ENCODE measurements around the gene GTF2F2.

The GTF2F2 gene

GRCh38 chr13:45231305-45231704 lies 111.0 kb downstream of the GTF2F2 start:
- ChIA-PET POLR2A (no interaction called here), CTCF (interaction anchor here (0.8 to 3.2 kb wide), 7 partner anchors 8 to 27 kb away, joined by 3 to 8 read pairs (median 4); no protein-coding TSS in a partner anchor)
- no peak for DNase-seq (ENCODE audit: extremely low spot score)
- TF ChIP-seq CTCF (IDR thresholded peaks at IDR 0.05; ENCODE audit: control extremely low read depth, extremely low read depth, low read depth, missing control alignments) = no peak

DNA sequence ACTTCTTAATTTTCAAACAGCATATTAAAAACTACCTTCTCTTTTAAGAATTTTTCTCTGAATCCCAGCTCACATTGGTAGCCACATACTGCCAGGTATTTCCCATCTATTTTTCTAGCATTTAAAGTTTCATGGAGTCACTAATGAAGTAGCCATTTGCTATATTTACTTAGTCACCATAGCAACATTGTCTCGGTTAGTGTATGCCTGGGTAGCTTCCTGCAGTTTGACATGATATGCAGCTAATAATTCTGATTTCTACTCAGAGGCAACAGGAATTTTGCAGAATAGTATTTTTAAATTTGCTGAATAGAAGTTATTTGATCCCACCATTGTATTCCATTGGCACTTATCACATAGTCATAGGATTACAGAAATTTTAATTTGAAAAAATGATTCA lies 111.4 kb downstream of the GTF2F2 start:
- CTCF ChIA-PET = interaction anchor here (0.8 to 3.2 kb wide), 7 partner anchors 8 to 26 kb away, joined by 3 to 8 read pairs (median 5); no protein-coding TSS in a partner anchor
- POLR2A ChIA-PET = no interaction called here
- no peak for DNase-seq (ENCODE audit: extremely low spot score)
- no peak for TF ChIP-seq CTCF (IDR thresholded peaks at IDR 0.05; ENCODE audit: control extremely low read depth, extremely low read depth, low read depth, missing control alignments)

GRCh38 chr13:45232591-45232990 lies 112.3 kb downstream of the GTF2F2 start:
- ChIA-PET POLR2A (no interaction called here), CTCF (interaction anchor here (1.3 to 3.2 kb wide), 5 partner anchors 7 to 25 kb away, joined by 3 to 8 read pairs (median 6); no protein-coding TSS in a partner anchor)
- DNase-seq (ENCODE audit: extremely low spot score) = no peak
- no peak for TF ChIP-seq CTCF (IDR thresholded peaks at IDR 0.05; ENCODE audit: control extremely low read depth, extremely low read depth, low read depth, missing control alignments)

DNA sequence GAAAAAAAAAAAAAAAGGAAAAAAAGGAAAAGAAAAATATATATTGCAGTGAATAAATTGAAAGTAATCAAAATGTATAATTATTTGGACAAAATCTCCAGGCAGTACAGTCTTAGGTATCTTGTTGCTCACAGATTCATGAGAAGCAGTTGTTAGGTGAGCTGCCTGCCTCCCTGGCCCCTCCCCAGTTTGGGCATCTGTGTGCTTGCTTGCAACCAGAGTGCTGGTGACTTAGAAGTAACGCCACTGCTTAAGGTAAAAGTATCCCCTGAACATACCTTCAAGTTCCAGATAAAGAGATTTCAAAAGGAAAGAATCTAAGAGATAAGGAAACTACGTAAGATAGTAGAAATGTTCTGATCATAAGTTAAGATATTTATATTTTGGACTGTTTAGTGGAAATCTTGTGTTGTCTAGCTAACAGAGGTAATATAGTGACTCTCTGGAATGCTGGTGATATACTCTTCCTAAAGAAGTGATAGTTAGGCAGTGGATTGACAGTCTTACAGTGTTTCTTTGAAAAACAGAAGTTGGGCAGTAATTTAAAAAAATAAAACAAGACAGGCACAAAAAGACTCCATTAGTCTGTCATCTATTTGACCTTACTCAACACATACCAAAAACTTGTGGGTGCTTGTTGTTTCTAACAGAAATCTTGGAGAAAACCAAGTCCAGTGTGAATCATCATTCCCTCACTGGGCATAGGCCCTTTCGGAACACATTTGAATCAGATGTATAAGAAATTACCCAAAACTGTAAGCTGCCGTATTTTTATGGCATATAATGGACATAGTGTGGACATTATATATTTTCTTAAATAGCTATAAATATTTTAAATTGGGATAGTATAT lies 118.9 kb downstream of the GTF2F2 start:
- DNase-seq (ENCODE audit: extremely low spot score) = no peak
- TF ChIP-seq CTCF (IDR thresholded peaks at IDR 0.05; ENCODE audit: control extremely low read depth, extremely low read depth, low read depth, missing control alignments) = no peak
- CTCF ChIA-PET = interaction anchor here (1.0 to 2.3 kb wide), 3 partner anchors 8 to 13 kb away, joined by 5 to 6 read pairs (median 6); no protein-coding TSS in a partner anchor
- POLR2A ChIA-PET = no interaction called here

DNA sequence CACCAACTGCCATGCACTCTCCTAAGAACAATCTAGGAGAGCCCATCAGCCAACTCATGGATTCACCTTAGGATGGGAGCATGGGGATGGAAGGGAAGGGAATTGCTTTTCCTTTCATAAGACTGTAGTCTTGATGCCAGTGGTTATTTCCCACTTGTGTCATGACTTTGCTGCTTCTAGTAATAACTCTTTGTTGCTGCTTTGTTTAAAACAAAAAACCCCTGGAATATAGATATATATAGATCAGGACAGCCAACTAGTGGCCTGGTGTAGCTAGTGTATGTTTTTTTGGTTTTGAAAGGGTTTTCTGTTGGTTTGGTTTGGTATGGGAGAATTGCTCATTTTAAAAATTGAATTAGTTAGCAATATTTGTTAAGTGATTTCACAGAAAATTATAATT lies 119.8 kb downstream of the GTF2F2 start:
- CTCF ChIA-PET = interaction anchor here (0.7 to 2.3 kb wide), 5 partner anchors 9 to 194 kb away, joined by 3 to 6 read pairs (median 5); no protein-coding TSS in a partner anchor

DNA sequence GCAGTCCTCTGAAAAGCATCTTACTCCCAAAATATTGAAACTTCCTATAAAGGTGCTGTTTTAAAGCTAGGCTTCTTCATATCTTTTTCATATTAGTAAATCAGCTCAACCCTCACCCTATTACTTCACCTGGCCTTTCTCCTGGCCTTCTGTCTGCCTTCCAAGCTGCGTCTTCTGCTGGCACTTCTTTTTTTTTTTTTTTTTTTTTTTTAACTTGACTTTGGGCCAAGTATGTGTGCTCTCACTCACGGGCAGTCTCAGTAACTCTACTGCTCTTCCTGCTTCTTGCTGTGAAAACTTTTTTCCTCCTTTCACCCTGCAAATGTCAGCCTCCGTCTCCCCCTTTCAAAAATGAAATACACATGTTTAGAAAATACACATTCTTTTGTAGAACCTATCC lies 121.8 kb downstream of the GTF2F2 start:
- no peak for DNase-seq (ENCODE audit: extremely low spot score)
- ChIA-PET CTCF (no interaction called here), POLR2A (no interaction called here)
- no peak for TF ChIP-seq CTCF (IDR thresholded peaks at IDR 0.05; ENCODE audit: control extremely low read depth, extremely low read depth, low read depth, missing control alignments)

More for the DNA sequence above, 119.8 kb downstream of the GTF2F2 start:
- POLR2A ChIA-PET = no interaction called here
- TF ChIP-seq CTCF (IDR thresholded peaks at IDR 0.05; ENCODE audit: control extremely low read depth, extremely low read depth, low read depth, missing control alignments) = no peak
- DNase-seq (ENCODE audit: extremely low spot score) = no peak
